ENCODE results near the gene SLCO6A1. TPM values are rescaled to one million over a fixed set of nuclear protein-coding genes. Genes with fewer than 3 reads are reported as not detected.

SLCO6A1 gene
- total RNA-seq, 1 donor from 2014 or later: not detected

DNA sequence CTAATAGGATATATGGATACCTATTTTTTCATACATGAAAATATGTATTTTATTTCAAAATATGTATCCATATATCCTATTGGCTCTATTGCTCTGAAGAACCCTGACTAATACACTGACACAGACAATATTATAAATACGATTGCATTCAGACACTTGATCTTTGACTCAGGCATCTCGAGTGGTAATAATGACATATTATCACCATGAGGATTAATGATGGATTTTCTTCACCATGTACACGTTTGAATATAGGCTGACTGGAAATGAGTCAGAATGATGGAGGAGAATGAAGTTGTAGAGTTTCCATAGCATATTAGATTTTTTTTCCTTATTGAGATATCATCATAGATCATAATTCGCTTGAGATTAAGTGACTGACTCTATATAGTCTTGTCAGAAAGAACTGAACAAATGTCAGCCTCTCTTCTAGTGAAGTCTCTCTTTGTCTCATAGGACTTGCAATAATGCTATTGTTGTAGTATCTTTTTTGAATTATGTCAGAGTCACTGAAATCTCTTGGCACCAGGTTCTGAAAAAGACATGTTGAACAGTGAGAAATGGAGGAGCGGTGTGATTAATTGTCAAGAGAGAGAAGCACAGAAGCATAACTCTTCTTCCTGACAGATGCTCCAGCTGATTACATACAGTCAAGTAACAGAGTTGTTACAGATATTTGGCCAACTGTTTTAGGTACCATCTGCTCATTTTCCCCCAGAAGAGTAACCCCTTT is 41.4 kb upstream of the SLCO6A1 start:
- Mint-ChIP-seq H3K4me3 (no peak overlapping the region), H3K27me3 (no peaks in the 10 kb centered on the region), H3K27ac (no peak overlapping the region), H3K4me1 (peaks cover 8% of the 10 kb centered on the region), H3K9me3 (no peaks in the 10 kb centered on the region), H3K36me3 (ENCODE audit: low read depth) (no peaks in the 10 kb centered on the region)
- TF ChIP-seq, protein P1, sequence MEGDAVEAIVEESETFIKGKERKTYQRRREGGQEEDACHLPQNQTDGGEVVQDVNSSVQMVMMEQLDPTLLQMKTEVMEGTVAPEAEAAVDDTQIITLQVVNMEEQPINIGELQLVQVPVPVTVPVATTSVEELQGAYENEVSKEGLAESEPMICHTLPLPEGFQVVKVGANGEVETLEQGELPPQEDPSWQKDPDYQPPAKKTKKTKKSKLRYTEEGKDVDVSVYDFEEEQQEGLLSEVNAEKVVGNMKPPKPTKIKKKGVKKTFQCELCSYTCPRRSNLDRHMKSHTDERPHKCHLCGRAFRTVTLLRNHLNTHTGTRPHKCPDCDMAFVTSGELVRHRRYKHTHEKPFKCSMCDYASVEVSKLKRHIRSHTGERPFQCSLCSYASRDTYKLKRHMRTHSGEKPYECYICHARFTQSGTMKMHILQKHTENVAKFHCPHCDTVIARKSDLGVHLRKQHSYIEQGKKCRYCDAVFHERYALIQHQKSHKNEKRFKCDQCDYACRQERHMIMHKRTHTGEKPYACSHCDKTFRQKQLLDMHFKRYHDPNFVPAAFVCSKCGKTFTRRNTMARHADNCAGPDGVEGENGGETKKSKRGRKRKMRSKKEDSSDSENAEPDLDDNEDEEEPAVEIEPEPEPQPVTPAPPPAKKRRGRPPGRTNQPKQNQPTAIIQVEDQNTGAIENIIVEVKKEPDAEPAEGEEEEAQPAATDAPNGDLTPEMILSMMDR (IDR thresholded peaks at IDR 0.05): no peak
- intact Hi-C loops (cut with micrococcal nuclease): no loop called here
- no peak for DNase-seq
- ChIA-PET POLR2A (no interaction called here), CTCF (no interaction called here)
- ATAC-seq (ENCODE audit: low read depth): no peak

GRCh38 chr5:102539562-102539961 is 40.8 kb upstream of the SLCO6A1 start:
- ATAC-seq (ENCODE audit: low read depth) (no peak), DNase-seq (no peak)
- Mint-ChIP-seq H3K4me1 (peaks cover 8% of the 10 kb centered on the region), H3K27me3 (no peaks in the 10 kb centered on the region), H3K36me3 (ENCODE audit: low read depth) (no peaks in the 10 kb centered on the region), H3K27ac (no peak overlapping the region), H3K4me3 (no peak overlapping the region), H3K9me3 (no peaks in the 10 kb centered on the region)
- ChIA-PET CTCF (no interaction called here), POLR2A (no interaction called here)
- TF ChIP-seq, protein P1 (IDR thresholded peaks at IDR 0.05): no peak
- intact Hi-C loops (cut with micrococcal nuclease): no loop called here

DNA sequence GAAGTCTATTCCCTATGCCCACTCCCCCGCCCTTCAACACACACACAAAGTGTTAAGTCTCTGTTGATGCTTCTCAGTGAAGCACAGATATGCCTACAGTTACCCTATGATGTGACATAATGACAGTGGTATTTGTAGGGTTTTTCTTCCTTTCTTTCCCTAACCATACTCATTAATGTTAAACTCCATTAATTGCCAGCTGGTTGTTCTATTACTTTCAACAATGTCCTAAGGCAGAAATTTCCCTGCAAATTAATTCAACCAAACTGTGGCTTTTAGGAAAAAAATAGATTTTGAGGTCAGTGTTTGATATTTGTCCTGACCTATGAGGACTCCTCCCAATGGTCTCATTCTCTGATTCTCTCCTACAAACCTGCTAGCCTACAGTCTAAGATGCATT is 38.2 kb upstream of the SLCO6A1 start:
- no peak for DNase-seq
- ATAC-seq (ENCODE audit: low read depth): no peak
- Mint-ChIP-seq H3K36me3 (ENCODE audit: low read depth) (no peaks in the 10 kb centered on the region), H3K9me3 (no peaks in the 10 kb centered on the region), H3K27me3 (no peaks in the 10 kb centered on the region), H3K4me1 (peaks cover 5% of the 10 kb centered on the region), H3K4me3 (no peak overlapping the region), H3K27ac (no peak overlapping the region)
- ChIA-PET CTCF (interaction anchor here (0.9 to 1.5 kb wide), 4 partner anchors 12 to 602 kb away, joined by 3 to 9 read pairs (median 3); no protein-coding TSS in a partner anchor), POLR2A (no interaction called here)
- intact Hi-C loops (cut with micrococcal nuclease): loop anchor here (2.0 kb wide), 1 partner anchor 434 kb away; no protein-coding TSS in a partner anchor
- TF ChIP-seq, protein P1 (IDR thresholded peaks at IDR 0.05): no peak

DNA sequence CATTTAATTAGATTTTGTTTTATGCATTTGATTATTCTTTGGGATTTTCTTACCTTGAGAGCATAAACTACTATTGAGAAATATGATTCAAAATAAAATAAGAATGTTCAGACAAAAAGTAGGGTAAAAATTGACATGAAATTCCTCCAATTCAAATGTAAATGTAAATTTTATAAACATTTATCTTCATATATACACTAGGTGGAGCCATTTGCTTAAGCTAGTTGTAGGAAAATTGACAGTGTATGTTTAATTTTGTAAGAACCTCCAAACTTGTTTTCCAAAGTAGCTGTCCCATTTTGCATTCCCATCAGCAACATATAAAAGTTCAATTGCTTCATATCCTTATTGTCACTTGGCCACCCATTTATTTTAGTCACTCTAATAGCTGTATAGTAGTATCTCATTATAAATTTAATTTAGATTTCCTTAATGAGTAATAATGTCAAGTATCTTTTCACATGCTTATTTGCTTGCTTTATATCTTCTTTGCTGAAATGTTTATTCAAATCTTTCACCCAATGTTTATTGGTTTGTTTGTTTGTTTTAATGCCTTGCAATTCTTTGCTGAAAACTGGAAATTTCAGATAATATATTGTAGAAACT is 37.6 kb upstream of the SLCO6A1 start:
- no peaks in the 10 kb centered on the region for H3K9me3 Mint-ChIP-seq
- peaks cover 2% of the 10 kb centered on the region for H3K4me1 Mint-ChIP-seq
- no peaks in the 10 kb centered on the region for H3K36me3 Mint-ChIP-seq (ENCODE audit: low read depth)
- TF ChIP-seq, protein P1 (IDR thresholded peaks at IDR 0.05): no peak
- H3K27me3 Mint-ChIP-seq: no peaks in the 10 kb centered on the region
- DNase-seq (no peak), ATAC-seq (ENCODE audit: low read depth) (no peak)
- no peak overlapping the region for H3K4me3 Mint-ChIP-seq
- CTCF ChIA-PET: interaction anchor here (0.9 to 1.5 kb wide), 5 partner anchors 12 to 688 kb away, joined by 3 to 9 read pairs (median 3); no protein-coding TSS in a partner anchor
- POLR2A ChIA-PET: no interaction called here
- no peak overlapping the region for H3K27ac Mint-ChIP-seq
- intact Hi-C loops (cut with micrococcal nuclease): loop anchor here (1.0 to 2.0 kb wide), 4 partner anchors 434 to 688 kb away; no protein-coding TSS in a partner anchor

DNA sequence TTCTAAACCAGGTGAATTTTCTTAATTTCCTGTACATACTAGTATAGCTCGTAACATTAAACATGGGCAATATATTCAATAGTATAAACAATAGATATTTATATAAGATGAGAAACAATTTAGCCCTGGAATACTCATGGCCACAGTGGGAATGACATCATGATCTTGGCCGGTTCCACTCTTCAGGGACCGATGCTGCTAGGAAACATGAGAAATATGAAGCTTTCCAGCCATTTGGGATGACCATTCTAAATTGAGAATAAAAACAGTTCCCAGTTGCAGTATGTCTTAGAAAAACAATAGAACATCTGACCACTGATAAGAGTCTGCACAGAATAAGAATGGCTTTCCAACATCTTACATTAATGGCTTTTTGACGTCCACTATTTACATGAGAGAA is 33.3 kb upstream of the SLCO6A1 start:
- TF ChIP-seq, protein P1 (IDR thresholded peaks at IDR 0.05): no peak

More for the DNA sequence above, 33.3 kb upstream of the SLCO6A1 start:
- no peaks in the 10 kb centered on the region for H3K36me3 Mint-ChIP-seq (ENCODE audit: low read depth)
- intact Hi-C loops (cut with micrococcal nuclease): no loop called here
- H3K27ac Mint-ChIP-seq: no peak overlapping the region
- H3K9me3 Mint-ChIP-seq: no peaks in the 10 kb centered on the region
- H3K4me3 Mint-ChIP-seq: no peak overlapping the region
- peaks cover 3% of the 10 kb centered on the region for H3K4me1 Mint-ChIP-seq
- ChIA-PET POLR2A (no interaction called here), CTCF (no interaction called here)
- ATAC-seq (ENCODE audit: low read depth) (no peak), DNase-seq (no peak)
- no peaks in the 10 kb centered on the region for H3K27me3 Mint-ChIP-seq

Data from activated B cell treated with CpG ODN at 0.5 μM for 24 hours (primary cell).